Endothelial cell of hepatic sinusoid (primary cell): ENCODE results near the gene MYBBP1A.

Source experiments
- in situ Hi-C: cut with HindIII; loops from 2 replicates; pipeline ENCODE4 v1.10.0; 2017; ENCODE audit warnings: low sequenced_read_pairs

The MYBBP1A gene

GRCh38 chr17:4506892-4507291 lies 48.3 kb downstream of the MYBBP1A start:
- in situ Hi-C loops, result no loop called here

- in situ Hi-C loops, result no loop called here
Observed at GRCh38 chr17:4506175-4506813, 48.9 kb downstream of the MYBBP1A start.

GRCh38 chr17:4505187-4505586 lies 50.0 kb downstream of the MYBBP1A start:
- in situ Hi-C loops, result no loop called here

GRCh38 chr17:4504188-4504587 lies 51.0 kb downstream of the MYBBP1A start:
- in situ Hi-C loops, result no loop called here

GRCh38 chr17:4503283-4504025 lies 51.7 kb downstream of the MYBBP1A start:
- in situ Hi-C loops, result no loop called here

GRCh38 chr17:4502466-4503154 lies 52.6 kb downstream of the MYBBP1A start:
- in situ Hi-C loops, result no loop called here

- in situ Hi-C loops, result no loop called here
Observed at GRCh38 chr17:4501295-4501949, 53.8 kb downstream of the MYBBP1A start.

- in situ Hi-C loops, result no loop called here
Observed at GRCh38 chr17:4500191-4500571, 55.0 kb downstream of the MYBBP1A start.

GRCh38 chr17:4499431-4500190 lies 55.6 kb downstream of the MYBBP1A start:
- in situ Hi-C loops, result no loop called here

- in situ Hi-C loops, result no loop called here
Observed at GRCh38 chr17:4498461-4499397, 56.5 kb downstream of the MYBBP1A start, which contains the start of gene SPNS2. SPNS2 (plus strand) TSS chr17:4498881; CDS start chr17:4499048, 167 bp downstream.

GRCh38 chr17:4497101-4497824 lies 57.9 kb downstream of the MYBBP1A start:
- in situ Hi-C loops, result no loop called here

- in situ Hi-C loops, result loop anchor here (5.0 kb wide), 1 partner anchor 71 kb away; no protein-coding TSS in a partner anchor
Observed at GRCh38 chr17:4492721-4493561, 62.2 kb downstream of the MYBBP1A start.

GRCh38 chr17:4490637-4491061 lies 64.5 kb downstream of the MYBBP1A start:
- in situ Hi-C loops, result loop anchor here (5.0 kb wide), 1 partner anchor 68 kb away; no protein-coding TSS in a partner anchor

GRCh38 chr17:4490109-4490591 lies 65.0 kb downstream of the MYBBP1A start:
- in situ Hi-C loops, result loop anchor here (5.0 kb wide), 1 partner anchor 68 kb away; no protein-coding TSS in a partner anchor

- in situ Hi-C loops, result no loop called here
Observed at GRCh38 chr17:4488989-4489595, 66.1 kb downstream of the MYBBP1A start.
